Fibroblast of skin of right quadriceps (primary cell): ENCODE data around the gene SPSB1.
"Not testable (repeated sequence)": the region's sequence is repeated elsewhere in the genome, so short reads cannot be mapped to it uniquely, and the experiment has no call there.

Experiments
- DNase-seq: peaks from one replicate; pipeline ENCODE4 v3.0.0-alpha.2; 2013

Gene SPSB1

GRCh38 chr1:9369964-9370788 is 77.5 kb downstream of the SPSB1 start:
- no peak for DNase-seq

- peak; percentile 94 for DNase-seq
These were observed 78.8 kb downstream of the SPSB1 start for GRCh38 chr1:9371391-9371935.

- DNase-seq = no peak
These were observed 79.3 kb downstream of the SPSB1 start for GRCh38 chr1:9371951-9372350.

GRCh38 chr1:9373619-9374018 is 80.9 kb downstream of the SPSB1 start:
- no peak for DNase-seq

GRCh38 chr1:9374748-9375341 is 82.2 kb downstream of the SPSB1 start:
- DNase-seq = peak; percentile 48

- peak; percentile 54 for DNase-seq
These were observed 83.2 kb downstream of the SPSB1 start for GRCh38 chr1:9375912-9376311.

- no peak for DNase-seq
These were observed 83.7 kb downstream of the SPSB1 start for GRCh38 chr1:9376430-9376829.

- peak; percentile 53 for DNase-seq
These were observed 84.2 kb downstream of the SPSB1 start for GRCh38 chr1:9376886-9377333.

- no peak for DNase-seq
These were observed 86.1 kb downstream of the SPSB1 start for GRCh38 chr1:9378801-9379200.

- DNase-seq = no peak
These were observed 88.0 kb downstream of the SPSB1 start for GRCh38 chr1:9380711-9381110.

GRCh38 chr1:9382643-9383491 is 90.2 kb downstream of the SPSB1 start:
- no peak for DNase-seq

- no peak for DNase-seq
These were observed 91.4 kb downstream of the SPSB1 start for GRCh38 chr1:9384128-9384527.

GRCh38 chr1:9384751-9385245 is 92.1 kb downstream of the SPSB1 start:
- peak; percentile 25 for DNase-seq

- DNase-seq = not testable (repeated sequence)
These were observed 92.7 kb downstream of the SPSB1 start for GRCh38 chr1:9385392-9385791.

- no peak for DNase-seq
These were observed 93.3 kb downstream of the SPSB1 start for GRCh38 chr1:9385801-9386573.

- DNase-seq = no peak
These were observed 95.9 kb downstream of the SPSB1 start for GRCh38 chr1:9388335-9389180.

GRCh38 chr1:9389968-9390367 is 97.3 kb downstream of the SPSB1 start:
- DNase-seq = no peak

- DNase-seq = no peak
These were observed 98.9 kb downstream of the SPSB1 start for GRCh38 chr1:9391620-9392019.

- DNase-seq = no peak
These were observed 101.3 kb downstream of the SPSB1 start for GRCh38 chr1:9394010-9394409.

GRCh38 chr1:9395018-9395417 is 102.3 kb downstream of the SPSB1 start:
- no peak for DNase-seq

GRCh38 chr1:9397047-9397446 is 104.4 kb downstream of the SPSB1 start:
- no peak for DNase-seq
